GM12873 (cell line): Measurements from ENCODE around the gene GRB10.
A peak's percentile ranks its signal among the peaks of the same experiment; 100 is the strongest.

Source experiments
- TF ChIP-seq, protein P1 (sequence below): IDR thresholded peaks from 2 replicates; pipeline ENCODE4 v1.5.1; 2012; ENCODE audit warnings: low read depth, mild to moderate bottlenecking, moderate library complexity, low read length, control low read depth; ENCODE audit not compliant: insufficient read depth; ENCODE audit errors: missing control alignments

GRB10 gene

GRCh38 chr7:50666124-50666496, 116.6 kb downstream of the GRB10 start:
- TF ChIP-seq, protein P1, sequence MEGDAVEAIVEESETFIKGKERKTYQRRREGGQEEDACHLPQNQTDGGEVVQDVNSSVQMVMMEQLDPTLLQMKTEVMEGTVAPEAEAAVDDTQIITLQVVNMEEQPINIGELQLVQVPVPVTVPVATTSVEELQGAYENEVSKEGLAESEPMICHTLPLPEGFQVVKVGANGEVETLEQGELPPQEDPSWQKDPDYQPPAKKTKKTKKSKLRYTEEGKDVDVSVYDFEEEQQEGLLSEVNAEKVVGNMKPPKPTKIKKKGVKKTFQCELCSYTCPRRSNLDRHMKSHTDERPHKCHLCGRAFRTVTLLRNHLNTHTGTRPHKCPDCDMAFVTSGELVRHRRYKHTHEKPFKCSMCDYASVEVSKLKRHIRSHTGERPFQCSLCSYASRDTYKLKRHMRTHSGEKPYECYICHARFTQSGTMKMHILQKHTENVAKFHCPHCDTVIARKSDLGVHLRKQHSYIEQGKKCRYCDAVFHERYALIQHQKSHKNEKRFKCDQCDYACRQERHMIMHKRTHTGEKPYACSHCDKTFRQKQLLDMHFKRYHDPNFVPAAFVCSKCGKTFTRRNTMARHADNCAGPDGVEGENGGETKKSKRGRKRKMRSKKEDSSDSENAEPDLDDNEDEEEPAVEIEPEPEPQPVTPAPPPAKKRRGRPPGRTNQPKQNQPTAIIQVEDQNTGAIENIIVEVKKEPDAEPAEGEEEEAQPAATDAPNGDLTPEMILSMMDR = no peak

DNA sequence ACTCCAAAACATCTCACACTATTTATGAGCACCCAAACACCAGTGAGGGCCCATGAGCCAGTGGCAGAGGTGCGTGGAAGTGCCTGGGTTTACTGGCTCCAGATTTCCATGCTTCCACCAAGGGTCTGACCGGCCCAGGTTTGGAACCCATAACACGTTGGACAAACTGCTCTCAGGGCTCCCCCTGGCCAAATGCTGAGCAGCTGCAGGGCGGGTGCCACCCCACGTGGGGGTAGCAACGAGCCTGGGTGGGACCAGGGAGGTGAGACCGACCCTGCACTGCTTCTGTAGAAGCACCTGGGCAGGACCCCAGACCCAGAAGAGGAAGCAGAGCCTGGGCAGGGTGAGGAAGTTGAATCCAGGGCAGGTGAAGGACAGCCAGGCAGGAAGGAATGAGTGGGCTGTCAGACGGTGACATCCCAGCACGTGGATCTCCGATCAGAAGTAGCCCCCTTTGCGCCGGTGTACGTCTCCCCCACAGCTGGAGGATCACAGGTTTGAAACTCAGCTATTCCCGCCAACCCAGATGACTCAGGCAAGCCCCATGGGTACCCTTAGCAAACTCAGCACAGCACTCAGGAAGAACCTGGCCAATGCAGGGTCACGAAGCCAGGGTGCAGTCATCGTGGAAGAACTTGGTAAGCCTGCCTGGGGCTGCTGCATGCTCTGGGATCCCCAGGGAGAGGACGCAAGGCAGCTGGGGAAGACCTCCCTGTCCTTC, 117.1 kb downstream of the GRB10 start:
- TF ChIP-seq, protein P1 = peak; percentile 26

- TF ChIP-seq, protein P1 = no peak
These were observed 117.8 kb downstream of the GRB10 start for GRCh38 chr7:50664937-50665336.

DNA sequence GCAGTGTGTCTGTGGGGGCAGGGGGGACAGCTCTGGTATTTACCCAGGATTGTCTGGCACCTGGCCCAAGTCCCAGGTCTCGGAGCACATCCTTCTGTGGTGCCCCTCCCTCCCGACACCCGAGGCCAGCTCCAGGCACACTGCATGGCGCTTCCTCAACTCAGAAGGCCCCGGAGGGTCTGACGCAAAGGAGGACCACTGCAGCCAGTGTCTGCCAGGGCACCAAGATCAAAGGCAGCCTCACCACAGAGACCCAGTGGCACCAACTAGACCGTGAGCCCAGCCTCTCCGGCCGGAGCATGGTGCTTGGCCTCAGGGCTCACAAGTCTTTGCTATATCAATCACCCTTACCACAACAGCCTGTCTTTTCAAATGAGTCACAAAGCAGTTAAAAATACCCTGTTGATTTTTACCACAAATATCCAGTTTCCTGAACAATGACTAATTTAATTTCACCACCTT, 118.2 kb downstream of the GRB10 start:
- TF ChIP-seq, protein P1 = no peak

GRCh38 chr7:50663396-50664102, 119.1 kb downstream of the GRB10 start:
- TF ChIP-seq, protein P1 = no peak

GRCh38 chr7:50662996-50663395, 119.7 kb downstream of the GRB10 start:
- TF ChIP-seq, protein P1 = no peak

DNA sequence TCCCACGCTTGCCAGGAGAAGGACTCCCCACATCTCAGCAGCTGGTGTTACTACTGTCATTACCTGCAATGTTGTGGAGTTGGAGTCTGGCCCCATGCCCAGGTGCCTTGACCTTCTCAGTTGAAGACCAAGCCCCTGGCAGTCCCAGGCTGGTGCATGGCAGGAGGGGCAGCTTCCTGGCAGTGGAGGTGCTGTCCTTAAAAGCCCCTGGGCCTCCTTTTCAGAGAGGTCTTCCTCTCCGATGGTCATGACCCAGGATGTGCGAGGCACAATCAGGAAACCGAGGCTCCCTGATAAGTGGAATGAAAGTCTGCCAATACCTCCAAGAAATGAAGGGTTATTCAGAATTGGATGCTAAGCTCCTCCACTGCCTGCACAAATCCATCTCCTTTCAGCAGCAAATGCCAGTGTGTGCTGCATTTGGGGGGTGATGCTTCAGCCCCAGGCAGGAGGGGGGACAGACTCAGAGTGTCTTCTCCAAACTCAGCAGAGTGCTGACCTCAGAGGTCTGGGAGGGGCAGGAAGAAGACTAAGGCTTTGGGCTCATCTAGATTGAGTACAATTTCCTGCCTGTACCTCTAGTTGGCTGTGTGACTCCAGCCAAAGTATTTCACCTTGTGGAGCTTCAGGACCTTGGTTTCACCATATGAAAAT, 120.5 kb downstream of the GRB10 start:
- TF ChIP-seq, protein P1 = no peak
